DND-41 (cell line): ENCODE results near the gene TOP3A.

Experiments used
- EZH2 ChIP-seq: IDR thresholded peaks from 3 replicates; pipeline ENCODE4 v1.6.1; 2012; ENCODE audit warnings: borderline replicate concordance, low read depth, mild to moderate bottlenecking, moderate library complexity, low read length, inconsistent platforms; ENCODE audit not compliant: severe bottlenecking
- TF ChIP-seq, protein P1 (sequence below): IDR thresholded peaks from 2 replicates; pipeline ENCODE4 v1.5.1; 2012; ENCODE audit warnings: borderline replicate concordance, low read length, moderate library complexity, mild to moderate bottlenecking; ENCODE audit not compliant: poor library complexity, severe bottlenecking; ENCODE audit errors: extremely low read depth

DNA sequence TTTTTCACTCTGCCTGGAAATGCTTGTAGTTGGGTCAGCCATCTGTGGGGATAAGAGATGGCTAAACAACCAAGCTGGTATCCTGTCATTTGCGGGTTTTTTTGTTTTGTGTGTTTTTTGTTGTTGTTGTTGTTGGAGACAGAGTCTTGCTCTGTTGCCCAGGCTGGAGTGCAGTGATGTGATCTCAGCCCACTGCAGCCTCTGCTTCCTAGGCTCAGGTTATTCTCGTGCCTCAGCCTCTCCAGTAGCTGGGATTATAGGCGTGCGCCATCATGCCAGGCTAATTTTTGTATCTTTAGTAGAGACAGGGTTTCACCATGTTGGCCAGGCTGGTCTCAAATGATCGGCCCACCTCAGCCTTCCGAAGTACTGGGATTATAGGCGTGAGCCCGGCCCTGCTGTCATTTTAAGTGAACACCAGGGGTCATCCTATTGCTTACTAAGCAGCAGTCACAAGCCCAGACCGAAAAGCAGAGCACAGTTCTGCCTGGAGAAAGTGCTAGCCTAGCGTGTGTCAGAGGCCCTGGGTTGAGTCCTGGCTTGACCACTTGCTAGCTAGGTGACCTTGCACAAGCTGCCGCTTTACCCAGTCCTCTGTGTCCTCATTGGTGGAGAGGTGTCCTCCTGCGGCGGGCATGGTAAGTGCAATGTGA is 4.9 kb upstream of the TOP3A start:
- TF ChIP-seq, protein P1, sequence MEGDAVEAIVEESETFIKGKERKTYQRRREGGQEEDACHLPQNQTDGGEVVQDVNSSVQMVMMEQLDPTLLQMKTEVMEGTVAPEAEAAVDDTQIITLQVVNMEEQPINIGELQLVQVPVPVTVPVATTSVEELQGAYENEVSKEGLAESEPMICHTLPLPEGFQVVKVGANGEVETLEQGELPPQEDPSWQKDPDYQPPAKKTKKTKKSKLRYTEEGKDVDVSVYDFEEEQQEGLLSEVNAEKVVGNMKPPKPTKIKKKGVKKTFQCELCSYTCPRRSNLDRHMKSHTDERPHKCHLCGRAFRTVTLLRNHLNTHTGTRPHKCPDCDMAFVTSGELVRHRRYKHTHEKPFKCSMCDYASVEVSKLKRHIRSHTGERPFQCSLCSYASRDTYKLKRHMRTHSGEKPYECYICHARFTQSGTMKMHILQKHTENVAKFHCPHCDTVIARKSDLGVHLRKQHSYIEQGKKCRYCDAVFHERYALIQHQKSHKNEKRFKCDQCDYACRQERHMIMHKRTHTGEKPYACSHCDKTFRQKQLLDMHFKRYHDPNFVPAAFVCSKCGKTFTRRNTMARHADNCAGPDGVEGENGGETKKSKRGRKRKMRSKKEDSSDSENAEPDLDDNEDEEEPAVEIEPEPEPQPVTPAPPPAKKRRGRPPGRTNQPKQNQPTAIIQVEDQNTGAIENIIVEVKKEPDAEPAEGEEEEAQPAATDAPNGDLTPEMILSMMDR, result peak; percentile 56
- no peak for TF ChIP-seq EZH2
